DOHH2 (cell line): ENCODE results near the gene NFKB1.
"Not testable (repeated sequence)": the region's sequence is repeated elsewhere in the genome, so short reads cannot be mapped to it uniquely, and the experiment has no call there.

Experiments
- H3F3A ChIP-seq: fragments of 200-600 bp; sonication (generic), shearing (Covaris generic); 2 replicates; pipeline ENCODE4 v1.6.0; 2016; ENCODE audit warnings: antibody characterized with exemption, mild to moderate bottlenecking; ENCODE audit not compliant: control insufficient read depth, insufficient read depth
- H3K27ac ChIP-seq: fragments of 200-600 bp; sonication (generic); 2 replicates; pipeline ENCODE4 v1.5.1; 2014; ENCODE audit warnings: low read depth, mild to moderate bottlenecking, low read length, moderate library complexity
- H3K27me3 ChIP-seq: fragments of 200-600 bp; sonication (generic); 2 replicates; pipeline ENCODE4 v1.6.1; 2014; ENCODE audit warnings: mild to moderate bottlenecking, low read length, mixed read lengths; ENCODE audit not compliant: control insufficient read depth
- H3K36me3 ChIP-seq: fragments of 200-600 bp; sonication (generic); 2 replicates; pipeline ENCODE4 v1.6.1; 2014; ENCODE audit warnings: mild to moderate bottlenecking, low read length, moderate library complexity, mixed read lengths; ENCODE audit not compliant: control insufficient read depth
- H3K4me1 ChIP-seq: fragments of 200-600 bp; sonication (generic); 2 replicates; pipeline ENCODE4 v1.6.1; 2014; ENCODE audit warnings: mild to moderate bottlenecking, low read length, mixed read lengths; ENCODE audit not compliant: control insufficient read depth
- H3K4me2 ChIP-seq: fragments of 200-600 bp; sonication (generic); 2 replicates; pipeline ENCODE4 v1.6.0; 2014; ENCODE audit warnings: mild to moderate bottlenecking, low read length, moderate library complexity
- H3K4me3 ChIP-seq: fragments of 200-600 bp; sonication (generic); 2 replicates; pipeline ENCODE4 v1.5.1; 2014; ENCODE audit warnings: mild to moderate bottlenecking, low read length, mixed read lengths
- H3K79me2 ChIP-seq: fragments of 200-600 bp; sonication (generic); 2 replicates; pipeline ENCODE4 v1.6.1; 2014; ENCODE audit warnings: mild to moderate bottlenecking, low read length, mixed read lengths; ENCODE audit not compliant: control insufficient read depth
- H3K9me2 ChIP-seq: fragments of 200-600 bp; sonication (generic); replicated peaks from 2 replicates; pipeline ENCODE4 v1.6.1; 2014; ENCODE audit warnings: mild to moderate bottlenecking, low read length, mixed read lengths; ENCODE audit not compliant: control insufficient read depth
- H3K9me3 ChIP-seq: fragments of 200-600 bp; sonication (generic); 2 replicates; pipeline ENCODE4 v1.6.1; 2014; ENCODE audit warnings: antibody characterized with exemption, low read length, mixed read lengths; ENCODE audit not compliant: control insufficient read depth, insufficient read depth
- H4K20me1 ChIP-seq: fragments of 200-600 bp; sonication (generic); 2 replicates; pipeline ENCODE4 v1.6.0; 2014; ENCODE audit warnings: low read depth, mild to moderate bottlenecking, antibody characterized with exemption, low read length, moderate library complexity; ENCODE audit not compliant: control insufficient read depth, insufficient read depth
- EZH2phosphoT487 ChIP-seq: fragments of 200-600 bp; sonication (generic); IDR thresholded peaks from 2 replicates; pipeline ENCODE4 v1.6.1; 2017; ENCODE audit warnings: borderline replicate concordance, mild to moderate bottlenecking, antibody characterized with exemption, low read length, moderate library complexity, mixed read lengths
- TF ChIP-seq, protein P1 (sequence below): fragments of 200-600 bp; sonication (generic); IDR thresholded peaks from one replicate; pipeline ENCODE4 v1.5.1; 2014; ENCODE audit warnings: antibody characterized with exemption, mild to moderate bottlenecking, low read depth, low read length; ENCODE audit not compliant: poor library complexity, severe bottlenecking

NFKB1 gene

DNA sequence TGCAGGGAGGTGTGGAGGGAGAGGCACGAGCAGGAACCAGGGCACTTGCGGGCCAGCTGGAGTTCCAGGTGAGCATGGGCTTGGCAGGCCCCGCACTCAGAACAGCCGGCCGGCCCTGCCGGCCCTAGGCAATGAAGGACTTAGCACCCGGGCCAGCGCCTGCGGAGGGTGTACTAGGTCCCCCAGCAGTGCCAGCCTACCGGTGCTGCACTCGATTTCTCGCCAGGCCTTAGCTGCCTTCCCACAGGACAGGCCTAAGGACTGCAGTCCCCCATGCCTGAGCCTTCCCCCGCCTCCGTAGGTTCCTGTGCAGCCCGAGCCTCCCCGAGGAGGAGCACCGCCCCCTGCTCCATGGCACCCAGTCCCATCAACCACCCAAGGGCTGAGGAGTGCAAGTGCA is 18.0 kb upstream of the NFKB1 start:
- Histone ChIP-seq H3K36me3 (no peaks in the 10 kb centered on the region), H3K27ac (no peak overlapping the region), H3K4me3 (no peak overlapping the region), H3K9me2 (no peaks in the 10 kb centered on the region), H3K9me3 (no peaks in the 10 kb centered on the region), H3K4me2 (no peak overlapping the region), H4K20me1 (no peaks in the 10 kb centered on the region), H3F3A (no peaks in the 10 kb centered on the region), H3K4me1 (no peaks in the 10 kb centered on the region), H3K79me2 (no peaks in the 10 kb centered on the region), H3K27me3 (no peaks in the 10 kb centered on the region)
- TF ChIP-seq, protein P1, sequence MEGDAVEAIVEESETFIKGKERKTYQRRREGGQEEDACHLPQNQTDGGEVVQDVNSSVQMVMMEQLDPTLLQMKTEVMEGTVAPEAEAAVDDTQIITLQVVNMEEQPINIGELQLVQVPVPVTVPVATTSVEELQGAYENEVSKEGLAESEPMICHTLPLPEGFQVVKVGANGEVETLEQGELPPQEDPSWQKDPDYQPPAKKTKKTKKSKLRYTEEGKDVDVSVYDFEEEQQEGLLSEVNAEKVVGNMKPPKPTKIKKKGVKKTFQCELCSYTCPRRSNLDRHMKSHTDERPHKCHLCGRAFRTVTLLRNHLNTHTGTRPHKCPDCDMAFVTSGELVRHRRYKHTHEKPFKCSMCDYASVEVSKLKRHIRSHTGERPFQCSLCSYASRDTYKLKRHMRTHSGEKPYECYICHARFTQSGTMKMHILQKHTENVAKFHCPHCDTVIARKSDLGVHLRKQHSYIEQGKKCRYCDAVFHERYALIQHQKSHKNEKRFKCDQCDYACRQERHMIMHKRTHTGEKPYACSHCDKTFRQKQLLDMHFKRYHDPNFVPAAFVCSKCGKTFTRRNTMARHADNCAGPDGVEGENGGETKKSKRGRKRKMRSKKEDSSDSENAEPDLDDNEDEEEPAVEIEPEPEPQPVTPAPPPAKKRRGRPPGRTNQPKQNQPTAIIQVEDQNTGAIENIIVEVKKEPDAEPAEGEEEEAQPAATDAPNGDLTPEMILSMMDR: no peak
- no peak for TF ChIP-seq EZH2phosphoT487

DNA sequence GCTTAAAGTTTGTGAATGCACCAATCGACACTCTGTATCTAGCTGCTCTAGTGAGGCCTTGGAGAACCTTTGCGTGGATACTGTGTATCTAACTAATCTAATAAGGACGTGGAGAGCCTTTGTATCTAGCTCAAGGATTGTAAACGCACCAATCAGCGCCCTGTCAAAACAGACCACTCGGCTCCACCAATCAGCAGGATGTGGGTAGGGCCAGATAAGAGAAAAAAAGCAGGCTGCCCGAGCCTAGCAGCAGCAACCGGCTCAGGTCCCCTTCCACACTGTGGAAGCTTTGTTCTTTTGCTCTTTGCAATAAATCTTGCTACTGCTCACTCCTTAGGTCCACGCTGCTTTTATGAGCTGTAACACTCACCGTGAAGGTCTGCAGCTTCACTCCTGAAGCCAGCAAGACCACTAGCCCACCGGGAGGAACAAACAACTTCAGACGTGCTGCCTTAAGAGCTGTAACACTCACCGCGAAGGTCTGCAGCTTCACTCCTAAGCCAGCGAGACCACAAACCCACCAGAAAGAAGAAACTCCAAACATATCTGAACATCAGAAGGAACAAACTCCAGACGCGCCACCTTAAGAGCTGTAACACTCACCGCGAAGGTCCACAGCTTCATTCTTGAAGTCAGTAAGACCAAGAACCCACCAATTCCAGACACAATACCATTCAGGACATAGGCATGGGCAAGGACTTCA is 17.0 kb upstream of the NFKB1 start:
- not testable (repeated sequence) for H3K27me3 ChIP-seq, H3K4me1 ChIP-seq, H3F3A ChIP-seq, H3K36me3 ChIP-seq, H4K20me1 ChIP-seq, H3K4me3 ChIP-seq, H3K27ac ChIP-seq, H3K9me2 ChIP-seq, H3K9me3 ChIP-seq, H3K79me2 ChIP-seq, H3K4me2 ChIP-seq

DNA sequence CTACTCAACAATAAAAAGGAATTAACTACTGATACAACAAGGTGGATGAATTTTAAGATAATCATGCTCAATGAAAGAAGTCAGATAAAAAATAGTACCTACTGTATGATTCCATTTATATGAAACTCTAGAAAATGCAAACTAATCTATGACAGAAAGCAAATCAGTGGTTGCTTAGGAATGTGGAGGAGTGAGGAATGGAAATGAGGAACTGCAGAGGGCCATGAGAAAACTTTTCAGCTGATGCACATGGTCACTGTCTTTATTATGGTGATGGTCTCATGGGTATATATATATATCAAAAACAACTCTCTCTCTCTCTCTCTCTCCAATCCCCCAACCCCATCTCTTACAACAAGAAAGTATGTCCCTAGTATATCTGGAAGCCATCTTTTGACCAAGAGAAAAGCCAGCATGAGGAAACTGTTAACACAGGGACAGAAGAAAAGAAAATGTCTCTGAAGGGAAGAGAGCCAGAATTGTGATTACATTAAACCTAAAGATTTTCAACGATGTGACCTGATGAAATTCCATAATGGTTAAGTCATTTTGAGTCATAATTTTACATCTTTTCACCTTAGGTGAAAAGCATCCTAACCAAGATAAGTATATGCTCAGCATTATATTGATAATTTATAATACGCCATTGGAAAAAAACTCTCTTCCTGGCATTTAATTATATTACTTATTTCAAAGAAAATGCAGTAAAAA is 8.5 kb upstream of the NFKB1 start:
- H3K79me2 ChIP-seq: no peaks in the 10 kb centered on the region
- peaks cover 8% of the 10 kb centered on the region for H3K4me1 ChIP-seq
- no peak overlapping the region for H3K4me3 ChIP-seq
- H3F3A ChIP-seq: no peaks in the 10 kb centered on the region
- TF ChIP-seq EZH2phosphoT487: no peak
- TF ChIP-seq, protein P1: no peak
- H3K27ac ChIP-seq: no peak overlapping the region
- H3K36me3 ChIP-seq: no peaks in the 10 kb centered on the region
- H3K9me2 ChIP-seq: no peaks in the 10 kb centered on the region
- H4K20me1 ChIP-seq: no peaks in the 10 kb centered on the region
- H3K27me3 ChIP-seq: no peaks in the 10 kb centered on the region
- no peak overlapping the region for H3K4me2 ChIP-seq
- H3K9me3 ChIP-seq: no peaks in the 10 kb centered on the region

DNA sequence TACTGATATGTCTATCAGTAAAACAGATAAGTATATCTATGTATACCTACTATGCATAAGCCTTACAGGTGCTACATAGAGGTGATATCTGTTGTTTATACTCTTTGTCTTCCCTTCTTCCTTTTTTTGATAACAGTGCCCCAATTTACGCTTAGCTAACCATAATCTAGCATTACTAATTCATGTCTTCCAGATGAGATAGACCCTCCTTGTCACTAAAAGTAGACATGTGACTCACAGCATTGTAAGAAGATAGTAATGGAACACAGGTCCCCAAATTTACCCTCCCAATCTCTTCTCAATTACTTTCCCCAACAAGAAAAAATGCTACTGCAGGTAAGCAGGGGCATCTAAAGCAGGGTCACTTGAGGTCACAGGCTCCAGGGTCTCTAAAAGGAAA is 7.9 kb upstream of the NFKB1 start:
- Histone ChIP-seq H4K20me1 (no peaks in the 10 kb centered on the region), H3K4me2 (no peak overlapping the region), H3K4me3 (no peak overlapping the region), H3K79me2 (no peaks in the 10 kb centered on the region), H3F3A (no peaks in the 10 kb centered on the region), H3K27ac (no peak overlapping the region), H3K9me2 (no peaks in the 10 kb centered on the region), H3K27me3 (no peaks in the 10 kb centered on the region), H3K4me1 (peaks cover 8% of the 10 kb centered on the region), H3K36me3 (no peaks in the 10 kb centered on the region), H3K9me3 (no peaks in the 10 kb centered on the region)
- no peak for TF ChIP-seq EZH2phosphoT487
- TF ChIP-seq, protein P1: no peak
